GM21619 (cell line): ENCODE data around the gene VIM.
A peak's percentile ranks its signal among the peaks of the same experiment; 100 is the strongest.

Source experiments
- ATAC-seq: cut with Tn5 transposase; IDR thresholded peaks from one replicate; pipeline ENCODE4 v1.9.1; 2021; ENCODE audit not compliant: unreplicated experiment

VIM gene

DNA sequence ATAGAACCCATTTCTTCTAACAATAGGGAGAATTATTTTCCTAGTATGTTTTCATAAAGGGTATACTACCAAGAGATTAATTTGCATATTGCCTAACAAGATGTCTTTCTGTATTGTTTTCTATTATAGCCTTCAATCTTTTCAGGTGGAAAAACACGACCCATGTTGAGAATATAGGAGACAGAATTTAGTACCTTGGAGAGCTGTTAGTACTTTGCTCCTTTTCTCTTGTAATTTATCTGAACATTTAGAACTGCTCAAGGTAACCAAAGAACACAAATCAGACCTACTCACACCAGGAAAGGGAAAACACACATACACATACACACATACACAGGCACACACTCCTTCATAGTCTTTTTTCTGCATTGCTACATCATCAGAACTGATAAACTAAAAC is 18.7 kb upstream of the VIM start:
- ATAC-seq = no peak

GRCh38 chr10:17209881-17210280 is 18.2 kb upstream of the VIM start:
- ATAC-seq = no peak

DNA sequence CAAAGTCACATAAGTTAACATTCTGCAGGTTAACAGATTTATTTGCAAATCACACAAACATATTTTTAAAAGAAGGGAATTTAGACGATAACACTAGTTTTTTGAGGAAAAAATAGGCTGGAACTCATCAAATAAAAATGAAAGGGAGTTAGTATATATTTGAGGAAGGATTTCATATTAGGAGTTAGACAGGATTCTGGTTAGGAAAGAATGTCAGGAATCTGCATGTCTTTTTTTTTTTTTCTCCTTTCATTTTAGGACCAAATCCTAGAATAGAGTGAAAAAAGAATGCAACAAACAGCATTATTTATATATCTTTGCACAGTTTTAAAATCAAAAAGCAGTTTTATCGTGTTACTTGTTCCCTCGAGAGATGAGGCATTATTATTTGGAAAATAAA is 17.7 kb upstream of the VIM start:
- ATAC-seq = no peak

DNA sequence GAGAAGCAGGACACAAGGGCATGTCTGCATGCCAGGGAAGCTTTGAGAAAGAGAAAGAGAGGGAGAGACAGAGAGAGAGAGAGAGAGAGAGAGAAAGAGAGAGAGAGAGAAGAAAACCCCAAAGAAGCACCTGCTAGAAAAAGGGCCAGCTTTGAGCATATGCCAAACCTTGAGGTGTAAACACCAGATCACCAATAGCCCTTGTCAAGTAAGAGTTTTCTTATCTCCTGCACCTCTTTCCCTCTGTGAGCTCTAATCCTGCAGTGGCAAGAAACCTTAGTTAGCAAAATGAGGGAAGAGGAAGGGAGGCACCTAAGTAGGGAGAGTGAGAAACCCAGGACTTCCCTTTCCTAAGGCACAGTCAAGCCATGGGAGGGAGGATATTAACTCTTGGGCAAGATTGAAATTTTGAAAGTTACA is 15.2 kb upstream of the VIM start:
- no peak for ATAC-seq

GRCh38 chr10:17213646-17214349 is 14.2 kb upstream of the VIM start:
- ATAC-seq = no peak

DNA sequence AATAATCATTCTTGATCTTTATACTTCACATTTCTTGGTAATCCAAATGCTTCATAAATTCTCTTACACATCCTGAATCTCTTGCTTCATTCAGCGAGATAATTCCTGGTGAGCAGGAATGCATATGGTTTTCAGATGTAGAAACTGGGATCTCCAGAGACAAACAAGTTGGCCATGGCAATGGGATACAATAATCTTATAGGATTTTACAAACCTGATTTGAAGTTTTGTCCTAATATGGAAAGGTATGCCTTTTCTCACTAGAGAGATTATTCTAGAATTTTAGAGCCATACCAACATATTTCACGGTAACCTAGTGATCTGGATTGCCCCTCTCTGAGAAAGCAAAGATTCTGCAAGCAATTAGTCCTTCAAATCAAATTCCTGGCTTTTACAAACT is 13.5 kb upstream of the VIM start:
- no peak for ATAC-seq

GRCh38 chr10:17214971-17215781 is 12.9 kb upstream of the VIM start:
- ATAC-seq = no peak

DNA sequence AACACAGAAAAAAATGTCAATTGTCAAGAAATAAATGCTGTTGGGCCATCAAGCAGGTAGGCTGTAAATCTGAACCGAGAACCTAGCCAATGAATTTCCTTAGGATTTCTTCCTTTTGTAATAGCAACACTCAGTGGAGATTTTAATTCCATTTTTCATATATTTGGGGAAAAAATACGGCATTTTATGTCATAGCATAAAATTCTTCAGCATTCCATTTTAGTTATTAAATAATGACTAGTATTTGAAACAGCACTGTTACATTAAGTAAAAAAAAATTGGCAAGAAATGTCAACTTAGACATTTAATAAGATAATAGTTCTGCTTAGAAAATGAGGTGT is 12.3 kb upstream of the VIM start:
- no peak for ATAC-seq

DNA sequence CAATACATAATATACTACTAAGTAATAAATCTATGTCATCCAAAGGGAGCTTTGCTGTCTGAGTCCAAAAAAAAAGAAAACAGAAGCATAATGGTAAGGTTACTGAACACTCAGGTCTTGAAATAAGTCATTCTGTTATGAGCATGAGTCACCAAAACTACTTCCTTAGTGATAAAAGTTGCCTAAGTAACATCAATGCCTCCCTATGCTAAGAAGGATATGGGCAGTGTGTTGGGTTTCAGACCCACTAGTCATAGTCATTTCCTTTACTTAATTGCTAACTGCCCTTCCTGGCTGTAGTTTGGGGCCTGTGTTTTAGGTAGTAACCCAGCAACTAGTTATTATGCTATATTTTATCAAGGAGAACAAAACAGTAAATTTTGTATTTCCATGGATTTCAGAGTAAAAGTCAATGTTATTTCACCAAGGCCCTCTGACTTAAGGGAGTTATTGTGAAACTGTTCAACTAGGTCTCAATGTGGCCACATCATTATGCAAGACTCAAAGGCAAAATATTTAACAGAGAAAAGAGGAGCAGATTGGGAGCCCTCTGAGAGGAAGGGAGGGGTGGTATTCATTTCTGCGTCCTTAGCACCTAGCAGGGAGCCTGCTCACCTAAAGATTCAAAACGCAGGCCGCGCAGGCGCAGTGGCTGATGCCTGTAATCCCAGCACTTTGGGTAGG is 11.7 kb upstream of the VIM start:
- ATAC-seq = peak; percentile 100

- ATAC-seq = no peak
Observed at GRCh38 chr10:17216901-17217395, 11.1 kb upstream of the VIM start.

DNA sequence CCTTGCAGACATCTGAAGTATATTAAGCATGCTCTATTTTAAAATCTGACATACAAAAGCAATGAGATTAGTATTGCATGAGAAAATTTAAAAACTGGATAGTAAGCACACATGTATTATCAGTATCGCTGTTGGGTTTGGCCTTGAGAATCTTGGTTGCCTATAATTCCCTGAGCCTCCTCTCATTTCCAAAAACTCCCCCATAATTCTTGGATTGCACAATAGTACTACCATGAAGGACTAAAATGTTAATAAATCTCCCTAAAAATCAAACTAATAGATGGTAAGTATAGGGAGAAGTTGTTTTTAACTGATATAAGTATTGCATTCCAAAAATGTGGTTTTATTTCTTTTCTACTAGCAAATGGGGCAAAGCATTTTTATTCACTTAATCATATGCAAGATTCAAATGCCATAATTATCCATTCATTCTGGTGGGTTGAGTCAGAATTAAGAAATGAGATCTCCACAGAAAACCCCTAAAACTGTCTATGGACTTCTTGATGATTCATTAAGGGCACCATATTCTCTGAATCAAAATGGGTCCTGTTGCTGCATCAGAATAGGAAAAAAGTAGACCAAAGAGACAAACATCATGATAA is 10.3 kb upstream of the VIM start:
- ATAC-seq = no peak

DNA sequence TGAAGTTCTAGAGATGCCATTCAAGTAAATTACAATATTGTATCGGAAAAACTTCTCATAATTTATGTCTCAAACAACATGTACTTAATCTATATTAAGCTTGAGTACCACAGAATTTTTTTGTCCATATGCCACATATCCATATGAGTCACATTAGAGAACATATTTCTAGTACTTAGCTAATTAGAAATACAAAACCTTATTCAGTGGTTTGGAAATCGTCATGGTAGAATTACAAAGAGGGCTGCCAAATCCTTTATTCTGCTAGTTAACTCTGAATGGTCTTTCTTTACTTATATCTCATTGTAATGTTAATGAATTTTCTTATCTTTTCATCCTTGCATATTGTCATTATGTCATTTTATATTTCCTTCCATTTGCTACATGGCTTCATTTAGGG is 9.0 kb upstream of the VIM start:
- no peak for ATAC-seq

DNA sequence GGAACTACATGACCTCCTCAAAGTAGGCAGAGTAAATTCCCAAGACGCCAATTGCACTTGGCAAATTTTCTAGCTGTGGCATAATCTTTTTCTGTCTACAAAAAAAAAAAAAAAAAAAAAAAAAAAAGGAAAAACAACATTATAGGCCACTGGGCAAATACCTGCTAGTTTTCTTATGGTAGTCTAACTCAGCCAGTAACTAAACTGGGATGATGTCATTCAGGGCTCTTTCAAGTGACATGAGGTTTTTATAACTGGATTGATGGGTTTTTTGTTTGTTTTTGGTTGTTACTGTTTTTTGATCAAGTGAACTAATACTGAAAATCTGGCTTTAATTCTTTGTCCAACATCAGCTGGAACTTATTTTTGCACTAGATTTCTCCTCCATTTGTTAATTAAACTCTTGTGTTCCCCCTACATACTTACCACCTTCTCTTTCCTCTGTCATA is 7.4 kb upstream of the VIM start:
- ATAC-seq = no peak

DNA sequence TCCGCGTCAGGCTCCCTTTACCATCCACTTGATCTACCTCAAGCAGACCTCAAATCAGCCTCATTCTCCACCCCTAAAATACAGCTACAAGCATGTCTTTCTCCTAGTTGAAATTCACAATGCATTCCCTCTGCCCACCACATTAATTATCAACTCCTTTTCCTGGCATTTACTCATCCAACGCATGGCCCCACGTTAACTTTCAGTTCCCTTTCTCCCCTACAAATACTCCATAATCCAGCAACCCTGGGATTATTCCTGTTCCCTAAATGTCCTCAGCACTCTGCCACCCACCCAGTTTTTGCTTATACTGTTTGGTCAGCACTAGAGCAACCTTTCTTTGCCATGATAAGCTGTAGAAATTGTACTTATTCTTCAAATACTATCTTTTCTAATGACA is 5.7 kb upstream of the VIM start:
- no peak for ATAC-seq

- ATAC-seq = no peak
Observed at GRCh38 chr10:17225808-17226207, 2.2 kb upstream of the VIM start.

- no peak for ATAC-seq
Observed at GRCh38 chr10:17226891-17227303, 1.1 kb upstream of the VIM start.

DNA sequence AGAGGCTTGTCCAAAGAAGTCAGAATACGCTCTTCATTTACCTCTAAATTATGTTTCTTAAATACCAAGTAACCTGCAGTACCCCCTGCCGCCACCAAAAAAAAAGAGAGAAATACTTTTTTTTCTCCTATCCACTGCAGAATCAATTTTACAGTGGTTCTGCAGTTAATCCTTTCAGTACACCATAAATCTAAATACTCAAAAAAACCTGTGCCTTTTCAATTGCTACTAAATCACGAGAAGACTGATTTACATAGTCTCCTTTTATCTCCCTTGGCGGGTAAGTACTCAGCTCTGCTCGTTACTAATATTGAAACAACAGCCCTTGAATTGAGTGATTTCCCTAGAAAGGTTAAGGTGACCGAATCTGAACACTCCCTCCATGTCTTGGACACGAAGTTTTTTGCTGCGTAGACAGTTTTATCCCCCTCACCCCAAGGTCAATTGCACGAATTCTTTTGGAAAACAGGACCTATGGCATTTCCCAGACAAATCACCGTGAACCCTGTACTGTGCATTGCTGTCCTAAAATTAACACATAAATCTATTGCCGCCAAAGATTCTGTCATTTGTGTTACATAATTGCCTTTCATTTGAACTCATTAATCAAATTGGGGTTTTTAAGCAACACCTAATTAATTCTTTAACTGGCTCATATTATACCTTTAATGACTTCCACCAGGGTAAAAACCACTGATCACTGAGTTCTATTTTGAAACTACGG is 512 bp upstream of the VIM start:
- peak; percentile 26 for ATAC-seq

DNA sequence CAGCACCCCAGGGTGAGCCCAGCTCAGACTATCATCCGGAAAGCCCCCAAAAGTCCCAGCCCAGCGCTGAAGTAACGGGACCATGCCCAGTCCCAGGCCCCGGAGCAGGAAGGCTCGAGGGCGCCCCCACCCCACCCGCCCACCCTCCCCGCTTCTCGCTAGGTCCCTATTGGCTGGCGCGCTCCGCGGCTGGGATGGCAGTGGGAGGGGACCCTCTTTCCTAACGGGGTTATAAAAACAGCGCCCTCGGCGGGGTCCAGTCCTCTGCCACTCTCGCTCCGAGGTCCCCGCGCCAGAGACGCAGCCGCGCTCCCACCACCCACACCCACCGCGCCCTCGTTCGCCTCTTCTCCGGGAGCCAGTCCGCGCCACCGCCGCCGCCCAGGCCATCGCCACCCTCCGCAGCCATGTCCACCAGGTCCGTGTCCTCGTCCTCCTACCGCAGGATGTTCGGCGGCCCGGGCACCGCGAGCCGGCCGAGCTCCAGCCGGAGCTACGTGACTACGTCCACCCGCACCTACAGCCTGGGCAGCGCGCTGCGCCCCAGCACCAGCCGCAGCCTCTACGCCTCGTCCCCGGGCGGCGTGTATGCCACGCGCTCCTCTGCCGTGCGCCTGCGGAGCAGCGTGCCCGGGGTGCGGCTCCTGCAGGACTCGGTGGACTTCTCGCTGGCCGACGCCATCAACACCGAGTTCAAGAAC is 1.1 kb downstream of the VIM start:
- peak; percentile 16 for ATAC-seq

GRCh38 chr10:17229717-17229966 is 1.6 kb downstream of the VIM start:
- no peak for ATAC-seq

DNA sequence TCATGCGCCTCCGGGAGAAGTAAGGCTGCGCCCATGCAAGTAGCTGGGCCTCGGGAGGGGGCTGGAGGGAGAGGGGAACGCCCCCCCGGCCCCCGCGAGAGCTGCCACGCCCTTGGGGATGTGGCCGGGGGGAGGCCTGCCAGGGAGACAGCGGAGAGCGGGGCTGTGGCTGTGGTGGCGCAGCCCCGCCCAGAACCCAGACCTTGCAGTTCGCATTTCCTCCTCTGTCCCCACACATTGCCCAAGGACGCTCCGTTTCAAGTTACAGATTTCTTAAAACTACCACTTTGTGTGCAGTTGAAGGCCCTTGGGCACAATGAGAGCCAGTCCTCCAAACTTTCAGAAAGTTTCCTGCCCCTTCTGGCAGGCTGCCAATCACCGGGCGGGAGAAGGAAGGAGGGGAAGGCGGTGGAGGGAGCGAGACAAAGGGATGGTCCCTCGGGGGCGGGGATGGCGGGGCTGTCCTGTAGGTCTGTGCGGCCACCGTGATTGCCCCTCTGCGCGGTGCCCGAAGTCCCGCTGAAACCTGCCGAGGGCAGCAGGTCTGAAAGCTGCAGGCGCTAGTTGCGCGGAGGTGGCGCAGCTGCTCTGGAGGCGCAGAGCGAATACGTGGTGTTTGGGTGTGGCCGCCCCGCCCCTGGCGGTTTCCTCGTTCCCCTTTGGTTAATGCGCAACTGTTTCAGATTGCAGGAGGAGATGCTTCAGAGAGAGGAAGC is 2.1 kb downstream of the VIM start:
- ATAC-seq = peak; percentile 49
